Neural cell (in vitro differentiated cells): ENCODE results near the gene SVOP. TPM values are rescaled to one million over a fixed set of nuclear protein-coding genes. Genes with fewer than 3 reads are reported as not detected.

Source experiments
- H2AFZ ChIP-seq: fragments of 200-600, 300-800 bp; sonication (generic), shearing (Covaris generic); 2 replicates; pipeline ENCODE4 v1.6.0; 2014; ENCODE audit warnings: low read depth, mild to moderate bottlenecking, antibody characterized with exemption, low read length, moderate library complexity
- H3F3A ChIP-seq: fragments of 200-600 bp; shearing (Covaris generic); 2 replicates; pipeline ENCODE4 v1.6.1; 2016; ENCODE audit warnings: mild to moderate bottlenecking, moderate library complexity, mixed read lengths, antibody characterized with exemption, low read length; ENCODE audit not compliant: insufficient read depth, poor library complexity, severe bottlenecking
- H3K27ac ChIP-seq: fragments of 200-600, 300-800 bp; sonication (generic), shearing (Covaris generic); 2 replicates; pipeline ENCODE4 v1.5.1; 2014; ENCODE audit warnings: mild to moderate bottlenecking, low read length, moderate library complexity
- H3K27me3 ChIP-seq: fragments of 300-800, 200-600 bp; sonication (generic), shearing (Covaris generic); 2 replicates; pipeline ENCODE4 v1.6.0; 2014; ENCODE audit warnings: mild to moderate bottlenecking, low read depth, low read length, moderate library complexity; ENCODE audit not compliant: insufficient read depth
- H3K36me3 ChIP-seq: fragments of 300-800, 200-600 bp; sonication (generic), shearing (Covaris generic); 2 replicates; pipeline ENCODE4 v1.5.1; 2014; ENCODE audit warnings: mild to moderate bottlenecking, antibody characterized with exemption, low read length, moderate library complexity; ENCODE audit not compliant: insufficient read depth
- H3K4me2 ChIP-seq: fragments of 300-800, 200-600 bp; sonication (generic), shearing (Covaris generic); 2 replicates; pipeline ENCODE4 v1.6.0; 2014; ENCODE audit warnings: mild to moderate bottlenecking, low read length
- H3K4me3 ChIP-seq: fragments of 300-800, 200-600 bp; sonication (generic), shearing (Covaris generic); 2 replicates; pipeline ENCODE4 v1.5.1; 2014; ENCODE audit warnings: mild to moderate bottlenecking, low read length, moderate library complexity
- H3K79me2 ChIP-seq: fragments of 200-600 bp; shearing (Covaris generic); replicated peaks from 2 replicates; pipeline ENCODE4 v1.6.0; 2014; ENCODE audit warnings: mild to moderate bottlenecking, low read length, moderate library complexity; ENCODE audit not compliant: insufficient read depth
- H3K9ac ChIP-seq: fragments of 300-800, 200-600 bp; sonication (generic), shearing (Covaris generic); 2 replicates; pipeline ENCODE4 v1.6.1; 2016; ENCODE audit warnings: mild to moderate bottlenecking, low read length, mixed read lengths
- H3K9me2 ChIP-seq: fragments of 200-600 bp; shearing (Covaris generic); 2 replicates; pipeline ENCODE4 v1.6.1; 2016; ENCODE audit warnings: mild to moderate bottlenecking, low read length, mixed read lengths; ENCODE audit not compliant: insufficient read depth
- H3K9me3 ChIP-seq: fragments of 200-600, 300-800 bp; sonication (generic), shearing (Covaris generic); 2 replicates; pipeline ENCODE4 v1.6.1; 2016; ENCODE audit warnings: mild to moderate bottlenecking, mixed run types, low read length, moderate library complexity, mixed read lengths
- H4K20me1 ChIP-seq: fragments of 200-600 bp; shearing (Covaris generic); 2 replicates; pipeline ENCODE4 v1.6.1; 2016; ENCODE audit warnings: mild to moderate bottlenecking, mixed run types; ENCODE audit not compliant: insufficient read depth
- EP300 ChIP-seq: fragments of 450-650 bp; conservative IDR thresholded peaks from 2 replicates; pipeline ENCODE4 v1.6.1; 2014; ENCODE audit warnings: antibody characterized with exemption, mild to moderate bottlenecking, moderate library complexity; ENCODE audit not compliant: poor library complexity, severe bottlenecking
- EZH2 ChIP-seq: fragments of 200-600, 300-800 bp; shearing (Covaris generic), sonication (generic); IDR thresholded peaks from 2 replicates; pipeline ENCODE4 v1.6.1; 2014; ENCODE audit warnings: antibody characterized with exemption, low read length, borderline replicate concordance, mild to moderate bottlenecking; ENCODE audit not compliant: insufficient read depth, poor library complexity, severe bottlenecking
- MXI1 ChIP-seq: fragments of 450-650 bp; conservative IDR thresholded peaks from 2 replicates; pipeline ENCODE4 v1.6.1; 2014; ENCODE audit warnings: antibody characterized with exemption, mild to moderate bottlenecking; ENCODE audit not compliant: poor library complexity, severe bottlenecking
- POLR2AphosphoS5 ChIP-seq: IDR thresholded peaks from 2 replicates; pipeline ENCODE4 v1.6.1; 2012
- RAD21 ChIP-seq: fragments of 450-650 bp; conservative IDR thresholded peaks from 2 replicates; pipeline ENCODE4 v1.6.1; 2014; ENCODE audit warnings: antibody characterized with exemption, mild to moderate bottlenecking, moderate library complexity
- SMC3 ChIP-seq: fragments of 450-650 bp; conservative IDR thresholded peaks from 2 replicates; pipeline ENCODE4 v1.6.1; 2014; ENCODE audit warnings: antibody characterized with exemption, mild to moderate bottlenecking, moderate library complexity; ENCODE audit not compliant: poor library complexity
- TAF1 ChIP-seq: IDR thresholded peaks from 2 replicates; pipeline ENCODE4 v1.6.1; 2012; ENCODE audit warnings: low read depth
- polyA plus RNA-seq: library from polyadenylated mRNA; depleted of rRNA; stranded (reverse); fragments of >200 nt; gene quantifications from 2 replicates; pipeline ENCODE4 v1.2.3, GENCODE V29; 2014
- TF ChIP-seq, protein P1 (sequence below): fragments of 450-650 bp; IDR thresholded peaks from 2 replicates; pipeline ENCODE4 v1.5.1; 2014; ENCODE audit warnings: antibody characterized with exemption, mild to moderate bottlenecking, moderate library complexity; ENCODE audit not compliant: poor library complexity, severe bottlenecking
- TF ChIP-seq, protein P2 (sequence below): IDR thresholded peaks from 2 replicates; pipeline ENCODE4 v1.6.1; 2012; ENCODE audit warnings: borderline replicate concordance

SVOP gene
- polyA plus RNA-seq, 1 donor from 2014 or later = 41.3 TPM

DNA sequence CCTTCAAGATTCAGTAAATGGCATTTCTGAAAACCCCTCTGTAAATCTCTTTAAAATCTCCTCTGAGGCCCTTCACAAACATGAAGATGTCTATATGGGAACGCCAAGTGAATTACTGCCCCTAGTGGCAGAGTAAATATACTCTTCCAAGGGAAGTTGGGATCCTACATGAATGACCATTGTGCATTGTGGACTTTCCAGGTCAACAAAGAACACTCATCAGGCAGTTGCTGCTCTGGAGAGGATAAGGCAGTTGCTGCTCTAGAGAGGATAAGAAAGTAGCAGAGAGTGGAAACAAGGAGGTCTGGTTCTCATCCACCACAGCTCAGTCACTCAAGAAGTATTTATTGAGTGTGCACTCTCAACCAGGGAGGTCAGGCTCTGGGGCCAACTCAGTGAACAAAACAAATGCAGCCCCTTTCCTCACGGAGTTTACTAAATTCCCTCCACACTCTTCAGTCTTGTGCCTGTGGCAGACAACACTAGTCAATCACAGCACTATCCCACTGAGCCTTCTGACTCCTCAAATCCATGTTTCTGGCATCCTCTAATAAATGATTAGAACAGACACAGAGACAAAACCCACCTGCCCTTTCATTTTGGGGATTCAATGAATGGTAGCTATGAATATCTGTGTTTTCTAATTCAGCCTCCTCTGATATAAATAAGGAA lies 52.9 kb downstream of the SVOP start:
- no peak overlapping the region for H3K4me3 ChIP-seq
- H3K9me2 ChIP-seq = no peaks in the 10 kb centered on the region
- no peaks in the 10 kb centered on the region for H3F3A ChIP-seq
- peaks cover 7% of the 10 kb centered on the region for H3K36me3 ChIP-seq
- H4K20me1 ChIP-seq = no peaks in the 10 kb centered on the region
- H3K27me3 ChIP-seq = no peaks in the 10 kb centered on the region
- TF ChIP-seq EP300 (no peak), TAF1 (no peak), EZH2 (no peak), MXI1 (no peak), POLR2AphosphoS5 (no peak), RAD21 (no peak), SMC3 (no peak)
- TF ChIP-seq, protein P1, sequence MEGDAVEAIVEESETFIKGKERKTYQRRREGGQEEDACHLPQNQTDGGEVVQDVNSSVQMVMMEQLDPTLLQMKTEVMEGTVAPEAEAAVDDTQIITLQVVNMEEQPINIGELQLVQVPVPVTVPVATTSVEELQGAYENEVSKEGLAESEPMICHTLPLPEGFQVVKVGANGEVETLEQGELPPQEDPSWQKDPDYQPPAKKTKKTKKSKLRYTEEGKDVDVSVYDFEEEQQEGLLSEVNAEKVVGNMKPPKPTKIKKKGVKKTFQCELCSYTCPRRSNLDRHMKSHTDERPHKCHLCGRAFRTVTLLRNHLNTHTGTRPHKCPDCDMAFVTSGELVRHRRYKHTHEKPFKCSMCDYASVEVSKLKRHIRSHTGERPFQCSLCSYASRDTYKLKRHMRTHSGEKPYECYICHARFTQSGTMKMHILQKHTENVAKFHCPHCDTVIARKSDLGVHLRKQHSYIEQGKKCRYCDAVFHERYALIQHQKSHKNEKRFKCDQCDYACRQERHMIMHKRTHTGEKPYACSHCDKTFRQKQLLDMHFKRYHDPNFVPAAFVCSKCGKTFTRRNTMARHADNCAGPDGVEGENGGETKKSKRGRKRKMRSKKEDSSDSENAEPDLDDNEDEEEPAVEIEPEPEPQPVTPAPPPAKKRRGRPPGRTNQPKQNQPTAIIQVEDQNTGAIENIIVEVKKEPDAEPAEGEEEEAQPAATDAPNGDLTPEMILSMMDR = no peak
- TF ChIP-seq, protein P2, sequence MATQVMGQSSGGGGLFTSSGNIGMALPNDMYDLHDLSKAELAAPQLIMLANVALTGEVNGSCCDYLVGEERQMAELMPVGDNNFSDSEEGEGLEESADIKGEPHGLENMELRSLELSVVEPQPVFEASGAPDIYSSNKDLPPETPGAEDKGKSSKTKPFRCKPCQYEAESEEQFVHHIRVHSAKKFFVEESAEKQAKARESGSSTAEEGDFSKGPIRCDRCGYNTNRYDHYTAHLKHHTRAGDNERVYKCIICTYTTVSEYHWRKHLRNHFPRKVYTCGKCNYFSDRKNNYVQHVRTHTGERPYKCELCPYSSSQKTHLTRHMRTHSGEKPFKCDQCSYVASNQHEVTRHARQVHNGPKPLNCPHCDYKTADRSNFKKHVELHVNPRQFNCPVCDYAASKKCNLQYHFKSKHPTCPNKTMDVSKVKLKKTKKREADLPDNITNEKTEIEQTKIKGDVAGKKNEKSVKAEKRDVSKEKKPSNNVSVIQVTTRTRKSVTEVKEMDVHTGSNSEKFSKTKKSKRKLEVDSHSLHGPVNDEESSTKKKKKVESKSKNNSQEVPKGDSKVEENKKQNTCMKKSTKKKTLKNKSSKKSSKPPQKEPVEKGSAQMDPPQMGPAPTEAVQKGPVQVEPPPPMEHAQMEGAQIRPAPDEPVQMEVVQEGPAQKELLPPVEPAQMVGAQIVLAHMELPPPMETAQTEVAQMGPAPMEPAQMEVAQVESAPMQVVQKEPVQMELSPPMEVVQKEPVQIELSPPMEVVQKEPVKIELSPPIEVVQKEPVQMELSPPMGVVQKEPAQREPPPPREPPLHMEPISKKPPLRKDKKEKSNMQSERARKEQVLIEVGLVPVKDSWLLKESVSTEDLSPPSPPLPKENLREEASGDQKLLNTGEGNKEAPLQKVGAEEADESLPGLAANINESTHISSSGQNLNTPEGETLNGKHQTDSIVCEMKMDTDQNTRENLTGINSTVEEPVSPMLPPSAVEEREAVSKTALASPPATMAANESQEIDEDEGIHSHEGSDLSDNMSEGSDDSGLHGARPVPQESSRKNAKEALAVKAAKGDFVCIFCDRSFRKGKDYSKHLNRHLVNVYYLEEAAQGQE = no peak
- H2AFZ ChIP-seq = no peak overlapping the region
- H3K27ac ChIP-seq = no peak overlapping the region
- no peaks in the 10 kb centered on the region for H3K79me2 ChIP-seq
- H3K9me3 ChIP-seq = no peaks in the 10 kb centered on the region
- H3K4me2 ChIP-seq = no peak overlapping the region
- H3K9ac ChIP-seq = no peak overlapping the region

DNA sequence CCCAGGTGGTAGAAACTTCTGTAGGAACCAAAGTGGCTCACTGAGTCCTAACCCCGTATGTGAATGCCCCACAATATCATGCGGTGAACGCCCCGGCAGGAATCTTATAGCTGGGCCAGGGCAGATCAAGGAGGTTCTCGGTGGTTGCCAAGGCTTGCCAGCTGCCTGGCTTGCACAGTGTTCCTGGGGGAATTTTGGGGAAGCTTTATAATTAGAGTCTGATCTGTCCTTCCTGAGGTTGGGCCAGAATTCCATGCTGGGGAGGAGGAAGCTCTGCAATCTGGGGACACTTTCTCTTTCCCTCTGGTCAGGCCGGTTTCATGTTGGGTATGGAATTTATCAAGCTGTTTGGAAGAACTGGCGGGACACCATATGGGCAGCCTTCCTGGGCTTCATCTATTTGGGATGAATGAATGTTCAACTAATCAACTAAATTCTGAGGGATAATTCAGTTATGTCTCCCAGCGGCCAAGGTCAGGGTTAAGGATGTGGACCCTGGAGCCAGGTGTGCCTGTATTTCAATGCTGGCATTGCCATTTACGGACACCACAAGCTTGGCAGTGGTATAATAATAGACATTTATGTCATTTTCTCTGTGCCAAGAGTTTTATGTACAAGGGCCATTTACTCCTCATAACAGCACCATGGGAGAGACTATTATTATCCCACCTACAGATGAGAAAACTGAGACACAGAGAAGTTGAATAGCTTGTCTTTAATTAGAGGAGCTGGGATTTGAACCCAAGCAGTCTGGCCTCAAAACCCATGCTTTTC lies 54.3 kb downstream of the SVOP start:
- no peak overlapping the region for H3K4me2 ChIP-seq
- TF ChIP-seq EZH2 (no peak), MXI1 (no peak), POLR2AphosphoS5 (no peak), EP300 (no peak), RAD21 (no peak), SMC3 (no peak), TAF1 (no peak)
- peaks cover 7% of the 10 kb centered on the region for H3K36me3 ChIP-seq
- no peaks in the 10 kb centered on the region for H3K27me3 ChIP-seq
- no peaks in the 10 kb centered on the region for H3K79me2 ChIP-seq
- no peaks in the 10 kb centered on the region for H4K20me1 ChIP-seq
- H3F3A ChIP-seq = no peaks in the 10 kb centered on the region
- no peak overlapping the region for H3K9ac ChIP-seq
- H3K9me3 ChIP-seq = no peaks in the 10 kb centered on the region
- no peak overlapping the region for H3K4me3 ChIP-seq
- no peak overlapping the region for H3K27ac ChIP-seq
- H3K9me2 ChIP-seq = no peaks in the 10 kb centered on the region
- no peak overlapping the region for H2AFZ ChIP-seq
